Spleen (tissue), 13 donors: ENCODE results near the gene HPSE2. TPM values are rescaled to one million over a fixed set of nuclear protein-coding genes. Genes with fewer than 3 reads are reported as not detected.

Experiments used
- DNase-seq: peaks from one replicate; pipeline ENCODE4 v3.0.0-alpha.2; 2020
- H3K27ac ChIP-seq, 8 donors: fragments of 200-600 bp; sonication (generic) in 7 of 8; 1 replicate in 4 of 8; 2 replicates in 4 of 8; pipeline versions ENCODE4 v1.5.0 to v1.8.0; 2016 to 2021; ENCODE audit warnings: inconsistent platforms in 4 of 8, mild to moderate bottlenecking in 4 of 8, moderate library complexity in 1 of 8
- H3K27me3 ChIP-seq, 7 donors: fragments of 200-600 bp; sonication (generic) in 6 of 7; replicated peaks in 1 of 7; 1 replicate in 4 of 7; 2 replicates in 3 of 7; pipeline versions ENCODE4 v1.5.0 to v1.8.0; 2016 to 2021; ENCODE audit warnings: inconsistent platforms in 3 of 7, mild to moderate bottlenecking in 1 of 7
- H3K36me3 ChIP-seq, 6 donors: fragments of 200-600 bp; sonication (generic) in 5 of 6; 1 replicate in 4 of 6; 2 replicates in 2 of 6; pipeline versions ENCODE4 v1.5.0 to v1.8.0; 2016 to 2021; ENCODE audit warnings: inconsistent platforms in 2 of 6
- H3K4me1 ChIP-seq, 6 donors: fragments of 200-600 bp; sonication (generic) in 5 of 6; 1 replicate in 3 of 6; 2 replicates in 3 of 6; pipeline versions ENCODE4 v1.5.0 to v1.8.0; 2016 to 2021; ENCODE audit warnings: inconsistent platforms in 3 of 6
- H3K4me3 ChIP-seq, 8 donors: fragments of 200-600 bp; sonication (generic) in 7 of 8; 1 replicate in 4 of 8; 2 replicates in 4 of 8; pipeline versions ENCODE4 v1.5.0 to v1.8.0; 2016 to 2021; ENCODE audit warnings: inconsistent platforms in 4 of 8, mild to moderate bottlenecking in 4 of 8, moderate library complexity in 2 of 8
- H3K9me3 ChIP-seq, 8 donors: fragments of 200-600 bp; sonication (generic) in 7 of 8; 1 replicate in 4 of 8; 2 replicates in 4 of 8; pipeline versions ENCODE4 v1.5.0 to v1.8.0; 2016 to 2021; ENCODE audit warnings: inconsistent platforms in 4 of 8
- CTCF ChIP-seq, 11 experiments: fragments of 200-600 bp in 7 of 11; fragments of 450-650 bp in 4 of 11; sonication (generic) in 4 of 11; IDR thresholded peaks in 8 of 11; conservative IDR thresholded peaks in 3 of 11; 1 replicate in 7 of 11; 2 replicates in 4 of 11; pipeline versions ENCODE4 v1.4.0 to v1.8.0; 2016 to 2021; ENCODE audit warnings: antibody characterized with exemption in 11 of 11, inconsistent platforms in 4 of 11, mild to moderate bottlenecking in 1 of 11
- POLR2A ChIP-seq, 3 donors: fragments of 450-650 bp; IDR thresholded peaks; one replicate each; pipeline ENCODE4 v1.5.1; 2017; ENCODE audit warnings: antibody characterized with exemption in 3 of 3, mild to moderate bottlenecking in 1 of 3
- POLR2AphosphoS5 ChIP-seq, 3 donors: sonication (generic); formaldehyde crosslinking; IDR thresholded peaks; one replicate each; pipeline ENCODE4 v1.5.1; 2017; ENCODE audit warnings: antibody characterized with exemption in 3 of 3
- WGBS, 5 donors: extraction: QIAGEN DNeasy Blood & Tissue Kit in 3 of 5; methylation state at CpG; one replicate each; pipeline versions ENCODE4 v1.1.5 to v1.1.7; 2013 to 2018; 5-methylcytosine and 5-hydroxymethylcytosine counted together
- intact Hi-C: fragments of 100-400 bp; cut with DNase I; formaldehyde crosslinking; loops from one replicate; pipeline ENCODE4 v1.15.0; 2023; ENCODE audit warnings: low total_unique reads
- long read RNA-seq, 2 donors: transcript quantifications; one replicate each; lab custom pipeline, GENCODE V29; 2026
- polyA plus RNA-seq, 3 donors: library from polyadenylated mRNA; stranded (reverse); fragments of 200-250 nt; gene quantifications; one replicate each; pipeline ENCODE4 v1.2.1, GENCODE V29; 2013
- total RNA-seq, 7 donors: library from RNA; depleted of rRNA in 3 of 7; stranded (reverse); fragments of >200 nt in 3 of 7; fragmentation: NEBNext Ultra II Directional in 4 of 7; extraction: Animal tissue kit (Norgen Biotek cat#: 25700) in 4 of 7; gene quantifications; one replicate each; pipeline versions ENCODE4 v1.1.0 to v1.2.1, GENCODE V29; 2016 to 2021
- donor health status: healthy with polysubstance abuse.
- donor health status: DM: no; HTN: no; CAD: no; lungs with moderate emphysema.
- donor health status: DM: no; HTN: no; CAD: no.
- donor health status: Bipolar disorder and iron deficiency.
- donor health status: healthy.
- donor health status: DM: no; HTN: no; CAD: no.
- donor health status: DM: yes; HTN: yes; CAD: no.

Gene HPSE2
- total RNA-seq (under 1 TPM in 2 of 7 donors, not detected in 5; 0.13 to 0.64 TPM), polyA plus RNA-seq (under 1 TPM; 0.02 to 0.03 (median 0.03) TPM)
- long read RNA-seq, donor 1: 0 reads
- long read RNA-seq, donor 2: 0 reads

GRCh38 chr10:99235658-99236626 is at the start of gene HPSE2:
TSS of gene HPSE2 (minus strand) at chr10:99235852.
- Histone ChIP-seq H3K4me3 (peak within 1 kb of the TSS in 2 of 8 donors; percentile 45 to 64), H3K27me3 (peaks cover 17 to 100% (median 87%) of the 10 kb centered on the region in 7 donors), H3K27ac (no peak within 1 kb of the TSS), H3K36me3 (no peaks in the 10 kb centered on the region), H3K4me1 (peaks cover 18 to 50% (median 37%) of the 10 kb centered on the region in 6 donors), H3K9me3 (peaks cover 0 to 4% (median 0%) of the 10 kb centered on the region in 8 donors)
- whole genome bisulfite sequencing, 5 donors: 5 to 12% (median 8%) methylated on average over 38 to 43 of the region's 43 CpGs
- no peak for TF ChIP-seq POLR2AphosphoS5 (IDR thresholded peaks at IDR 0.05)
- TF ChIP-seq CTCF (IDR thresholded peaks at IDR 0.05 in 8 of 11, conservative IDR thresholded peaks at IDR 0.05 in 3 of 11): no peak
- TF ChIP-seq POLR2A (IDR thresholded peaks at IDR 0.05): no peak
- intact Hi-C loops: no loop called here
- no peak for DNase-seq

- no peak for DNase-seq
- intact Hi-C loops: no loop called here
- 27 to 40% (median 31%) methylated on average over 2 of the region's 2 CpGs for WGBS, 5 donors
These were observed 44.8 kb upstream of the HPSE2 start for GRCh38 chr10:99280472-99280871.

DNA sequence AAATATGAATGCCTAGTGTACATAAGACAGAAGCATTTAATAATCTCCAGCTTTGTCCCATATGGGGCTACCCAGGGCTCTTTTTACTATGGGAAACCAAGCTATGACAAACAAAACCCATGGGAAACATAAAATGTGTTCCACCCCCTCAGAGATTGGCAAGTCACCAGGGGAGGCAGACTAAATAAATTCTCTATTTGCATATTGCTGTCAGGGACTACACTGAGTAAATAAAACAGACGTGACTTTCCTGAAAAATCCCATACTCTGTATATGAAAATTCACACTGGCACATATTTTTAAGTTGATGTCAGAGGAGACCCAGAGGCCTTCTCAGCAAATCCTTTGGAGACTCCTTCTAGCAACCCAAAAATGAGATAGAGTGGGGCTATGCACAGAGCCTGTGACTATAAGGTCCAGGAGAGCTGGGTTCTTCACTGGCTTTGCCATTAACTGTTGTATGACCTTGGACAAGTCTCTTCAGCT is 44.0 kb upstream of the HPSE2 start:
- no peak for TF ChIP-seq CTCF (IDR thresholded peaks at IDR 0.05 in 8 of 11, conservative IDR thresholded peaks at IDR 0.05 in 3 of 11)
- TF ChIP-seq POLR2AphosphoS5 (IDR thresholded peaks at IDR 0.05): no peak
- TF ChIP-seq POLR2A (IDR thresholded peaks at IDR 0.05): no peak
- intact Hi-C loops: no loop called here

More at GRCh38 chr10:99280472-99280871, 44.8 kb upstream of the HPSE2 start:
- Histone ChIP-seq H3K4me1 (no peaks in the 10 kb centered on the region), H3K36me3 (no peaks in the 10 kb centered on the region), H3K9me3 (peaks cover 0 to 29% (median 21%) of the 10 kb centered on the region in 8 donors), H3K27me3 (peaks cover 0 to 33% (median 0%) of the 10 kb centered on the region in 7 donors), H3K4me3 (no peak overlapping the region), H3K27ac (no peak overlapping the region)
- TF ChIP-seq POLR2A (IDR thresholded peaks at IDR 0.05): no peak
- TF ChIP-seq CTCF (IDR thresholded peaks at IDR 0.05 in 8 of 11, conservative IDR thresholded peaks at IDR 0.05 in 3 of 11): no peak
- TF ChIP-seq POLR2AphosphoS5 (IDR thresholded peaks at IDR 0.05): no peak

More for the DNA sequence above, 44.0 kb upstream of the HPSE2 start:
- H3K27ac ChIP-seq: no peak overlapping the region
- no peaks in the 10 kb centered on the region for H3K4me1 ChIP-seq
- no peak overlapping the region for H3K4me3 ChIP-seq
- WGBS, 5 donors: 39 to 81% (median 44%) methylated on average over 1 of the region's 1 CpG
- H3K9me3 ChIP-seq: peaks cover 0 to 24% (median 20%) of the 10 kb centered on the region in 8 donors
- peaks cover 0 to 39% (median 0%) of the 10 kb centered on the region in 7 donors for H3K27me3 ChIP-seq
- no peak for DNase-seq
- no peaks in the 10 kb centered on the region for H3K36me3 ChIP-seq
